ENCODE measurements around the gene EFCAB3.
"Not testable (repeated sequence)": the region's sequence is repeated elsewhere in the genome, so short reads cannot be mapped to it uniquely, and the experiment has no call there.

EFCAB3 gene

GRCh38 chr17:62380253-62380652, at the start of gene EFCAB3:
Gene EFCAB3 (plus strand): TSS chr17:62380553. CDS start chr17:62382980, 2,427 bp downstream.
- DNase-seq (ENCODE audit: low read depth in 3 of 3), result no peak

- DNase-seq (ENCODE audit: low read depth in 3 of 3), result no peak
These were observed 43.8 kb upstream of the EFCAB3 start for GRCh38 chr17:62336527-62336926.

- DNase-seq (ENCODE audit: low read depth in 3 of 3), result no peak
These were observed 36.5 kb upstream of the EFCAB3 start for GRCh38 chr17:62343764-62344270.

- no peak for DNase-seq (ENCODE audit: low read depth in 3 of 3)
These were observed 29.2 kb upstream of the EFCAB3 start for GRCh38 chr17:62351176-62351575.

- no peak for DNase-seq (ENCODE audit: low read depth in 3 of 3)
These were observed 14.2 kb upstream of the EFCAB3 start for GRCh38 chr17:62366191-62366590.

GRCh38 chr17:62381561-62381960, 1.2 kb downstream of the EFCAB3 start:
- no peak for DNase-seq (ENCODE audit: low read depth in 3 of 3)

- DNase-seq (ENCODE audit: low read depth in 3 of 3), result no peak
These were observed 8.5 kb downstream of the EFCAB3 start for GRCh38 chr17:62388856-62389255.

- no peak for DNase-seq (ENCODE audit: low read depth in 3 of 3)
These were observed 12.6 kb downstream of the EFCAB3 start for GRCh38 chr17:62392908-62393307.

GRCh38 chr17:62398891-62399290, 18.5 kb downstream of the EFCAB3 start:
- DNase-seq (ENCODE audit: low read depth in 3 of 3), result no peak

- DNase-seq (ENCODE audit: low read depth in 3 of 3), result no peak
These were observed 25.1 kb downstream of the EFCAB3 start for GRCh38 chr17:62405451-62405850.

GRCh38 chr17:62413090-62413489, 32.7 kb downstream of the EFCAB3 start:
- DNase-seq (ENCODE audit: low read depth in 3 of 3), result not testable (repeated sequence)

- DNase-seq (ENCODE audit: low read depth in 3 of 3), result peak; percentile 81 to 90 (median 82)
These were observed 43.5 kb downstream of the EFCAB3 start, which contains the start of gene METTL2A for GRCh38 chr17:62423647-62424461. Gene METTL2A (plus strand): TSS chr17:62423897. CDS start chr17:62423903, 6 bp downstream.

- DNase-seq (ENCODE audit: low read depth in 3 of 3), result not testable (repeated sequence)
These were observed 45.9 kb downstream of the EFCAB3 start for GRCh38 chr17:62426214-62426613.

- DNase-seq (ENCODE audit: low read depth in 3 of 3), result not testable (repeated sequence)
These were observed 54.9 kb downstream of the EFCAB3 start for GRCh38 chr17:62435251-62435650.

- not testable (repeated sequence) for DNase-seq (ENCODE audit: low read depth in 3 of 3)
These were observed 60.8 kb downstream of the EFCAB3 start for GRCh38 chr17:62441181-62441580.

GRCh38 chr17:62444063-62444462, 63.7 kb downstream of the EFCAB3 start:
- no peak for DNase-seq (ENCODE audit: low read depth in 3 of 3)

GRCh38 chr17:62445791-62446190, 65.4 kb downstream of the EFCAB3 start:
- DNase-seq (ENCODE audit: low read depth in 3 of 3), result not testable (repeated sequence)

GRCh38 chr17:62452195-62452594, 71.8 kb downstream of the EFCAB3 start:
- DNase-seq (ENCODE audit: low read depth in 3 of 3), result not testable (repeated sequence)

GRCh38 chr17:62453041-62453440, 72.7 kb downstream of the EFCAB3 start:
- DNase-seq (ENCODE audit: low read depth in 3 of 3), result not testable (repeated sequence)

- not testable (repeated sequence) for DNase-seq (ENCODE audit: low read depth in 3 of 3)
These were observed 73.3 kb downstream of the EFCAB3 start for GRCh38 chr17:62453656-62454055.

GRCh38 chr17:62454111-62454510, 73.8 kb downstream of the EFCAB3 start:
- DNase-seq (ENCODE audit: low read depth in 3 of 3), result not testable (repeated sequence)

- DNase-seq (ENCODE audit: low read depth in 3 of 3), result no peak
These were observed 75.7 kb downstream of the EFCAB3 start for GRCh38 chr17:62456016-62456415.

GRCh38 chr17:62458483-62458882, 78.1 kb downstream of the EFCAB3 start:
- not testable (repeated sequence) for DNase-seq (ENCODE audit: low read depth in 3 of 3)
